Neural crest cell (in vitro differentiated cells): ENCODE results near the gene ZNF556. TPM values are rescaled to one million over a fixed set of nuclear protein-coding genes. Genes with fewer than 3 reads are reported as not detected.

Experiments used
- DNase-seq: peaks from one replicate; pipeline ENCODE4 v3.0.0; 2021; ENCODE audit warnings: low read depth, mixed read lengths, low spot score
- H3K27ac Mint-ChIP-seq: one replicate; pipeline ENCODE4 v1.8.0; 2021; ENCODE audit warnings: mild to moderate bottlenecking, mixed read lengths; ENCODE audit not compliant: unreplicated experiment
- H3K27me3 Mint-ChIP-seq: 2 replicates; pipeline ENCODE4 v1.8.0; 2021; ENCODE audit warnings: low read depth, mild to moderate bottlenecking, mixed read lengths
- H3K36me3 Mint-ChIP-seq: 2 replicates; pipeline ENCODE4 v1.8.0; 2021; ENCODE audit warnings: low read depth, mild to moderate bottlenecking, mixed read lengths
- H3K4me1 Mint-ChIP-seq: 2 replicates; pipeline ENCODE4 v1.8.0; 2021; ENCODE audit warnings: mixed read lengths
- H3K4me3 Mint-ChIP-seq: one replicate; pipeline ENCODE4 v1.8.0; 2021; ENCODE audit warnings: mild to moderate bottlenecking, mixed read lengths
- H3K9me3 Mint-ChIP-seq: 2 replicates; pipeline ENCODE4 v1.8.0; 2021; ENCODE audit warnings: mixed read lengths
- CTCF ChIP-seq: fragments of 200-600 bp; sonication (generic); conservative IDR thresholded peaks from 2 replicates; pipeline ENCODE4 v1.5.0; 2021; ENCODE audit warnings: antibody characterized with exemption, mild to moderate bottlenecking
- long read RNA-seq: library from polyadenylated mRNA; unstranded; transcript quantifications from one replicate; pipeline ENCODE4 v2.0.0, GENCODE V29; 2020
- total RNA-seq: library from RNA; stranded (reverse); gene quantifications from 2 replicates; pipeline ENCODE4 v1.2.1, GENCODE V29; 2021

The ZNF556 gene
- 0.05 TPM in 2 replicates for total RNA-seq
- long read RNA-seq, result 0 reads

GRCh38 chr19:2867025-2867991 is at the start of gene ZNF556:
ZNF556 (plus strand) TSS chr19:2867335; CDS start chr19:2867422, 87 bp downstream.
- Mint-ChIP-seq H3K27ac (no peak within 1 kb of the TSS), H3K9me3 (peaks cover 28% of the 10 kb centered on the region), H3K4me1 (peaks cover 4% of the 10 kb centered on the region), H3K4me3 (no peak within 1 kb of the TSS), H3K36me3 (peaks cover 9% of the 10 kb centered on the region), H3K27me3 (peaks cover 4% of the 10 kb centered on the region)
- no peak for DNase-seq
- TF ChIP-seq CTCF, result no peak

- Mint-ChIP-seq H3K4me1 (peaks cover 3% of the 10 kb centered on the region), H3K9me3 (no peaks in the 10 kb centered on the region), H3K27ac (peak within 1 kb of the TSS; percentile 47), H3K4me3 (peak within 1 kb of the TSS; percentile 93), H3K27me3 (no peaks in the 10 kb centered on the region), H3K36me3 (peaks cover 5% of the 10 kb centered on the region)
- TF ChIP-seq CTCF, result peak; percentile 93
- DNase-seq, result peak; percentile 100
Measured at GRCh38 chr19:2819540-2820111, 47.5 kb upstream of the ZNF556 start, which contains the start of gene ZNF554. ZNF554 (plus strand) TSS chr19:2819868; CDS start chr19:2820072, 204 bp downstream.

GRCh38 chr19:2820112-2820702 is 46.9 kb upstream of the ZNF556 start:
- Mint-ChIP-seq H3K27me3 (no peaks in the 10 kb centered on the region), H3K27ac (peak overlapping the region; percentile 47)
- peak; percentile 29 for DNase-seq

GRCh38 chr19:2822846-2823245 is 44.3 kb upstream of the ZNF556 start:
- H3K27me3 Mint-ChIP-seq, result no peaks in the 10 kb centered on the region
- H3K4me1 Mint-ChIP-seq, result no peaks in the 10 kb centered on the region
- TF ChIP-seq CTCF, result no peak
- peaks cover 4% of the 10 kb centered on the region for H3K9me3 Mint-ChIP-seq
- peaks cover 15% of the 10 kb centered on the region for H3K36me3 Mint-ChIP-seq
- H3K27ac Mint-ChIP-seq, result no peak overlapping the region
- DNase-seq, result no peak
- H3K4me3 Mint-ChIP-seq, result peak overlapping the region; percentile 51

More at GRCh38 chr19:2820112-2820702, 46.9 kb upstream of the ZNF556 start:
- TF ChIP-seq CTCF, result no peak
- peaks cover 3% of the 10 kb centered on the region for H3K4me1 Mint-ChIP-seq
- no peaks in the 10 kb centered on the region for H3K9me3 Mint-ChIP-seq
- peak overlapping the region; percentile 93 for H3K4me3 Mint-ChIP-seq
- peaks cover 6% of the 10 kb centered on the region for H3K36me3 Mint-ChIP-seq

GRCh38 chr19:2823646-2824045 is 43.5 kb upstream of the ZNF556 start:
- H3K9me3 Mint-ChIP-seq, result peaks cover 5% of the 10 kb centered on the region
- no peak for DNase-seq
- no peaks in the 10 kb centered on the region for H3K27me3 Mint-ChIP-seq
- peaks cover 23% of the 10 kb centered on the region for H3K36me3 Mint-ChIP-seq
- TF ChIP-seq CTCF, result no peak
- peak overlapping the region; percentile 49 for H3K4me3 Mint-ChIP-seq
- H3K4me1 Mint-ChIP-seq, result no peaks in the 10 kb centered on the region
- H3K27ac Mint-ChIP-seq, result no peak overlapping the region
